Fibroblast of villous mesenchyme (primary cell): ENCODE results near the gene OTOF. TPM values are rescaled to one million over a fixed set of nuclear protein-coding genes. Genes with fewer than 3 reads are reported as not detected.
"Not testable (repeated sequence)": the region's sequence is repeated elsewhere in the genome, so short reads cannot be mapped to it uniquely, and the experiment has no call there.

ENCODE experiments used
- DNase-seq: peaks from one replicate; pipeline ENCODE4 v3.0.0-alpha.2; 2010; ENCODE audit warnings: low read depth
- H3K4me3 ChIP-seq: 2 replicates; pipeline ENCODE4 v1.5.1; 2011; ENCODE audit warnings: low read depth, mild to moderate bottlenecking, low read length
- total RNA-seq: library from RNA; depleted of rRNA; stranded (reverse); fragments of >200 nt; gene quantifications from 2 replicates; pipeline ENCODE4 v1.2.3, GENCODE V29; 2012
- TF ChIP-seq, protein P1 (sequence below): IDR thresholded peaks from 2 replicates; pipeline ENCODE4 v1.5.1; 2012; ENCODE audit warnings: low read depth, mild to moderate bottlenecking, low read length; ENCODE audit not compliant: insufficient read depth

Gene OTOF
- total RNA-seq, 1 donor: under 0.01 TPM

DNA sequence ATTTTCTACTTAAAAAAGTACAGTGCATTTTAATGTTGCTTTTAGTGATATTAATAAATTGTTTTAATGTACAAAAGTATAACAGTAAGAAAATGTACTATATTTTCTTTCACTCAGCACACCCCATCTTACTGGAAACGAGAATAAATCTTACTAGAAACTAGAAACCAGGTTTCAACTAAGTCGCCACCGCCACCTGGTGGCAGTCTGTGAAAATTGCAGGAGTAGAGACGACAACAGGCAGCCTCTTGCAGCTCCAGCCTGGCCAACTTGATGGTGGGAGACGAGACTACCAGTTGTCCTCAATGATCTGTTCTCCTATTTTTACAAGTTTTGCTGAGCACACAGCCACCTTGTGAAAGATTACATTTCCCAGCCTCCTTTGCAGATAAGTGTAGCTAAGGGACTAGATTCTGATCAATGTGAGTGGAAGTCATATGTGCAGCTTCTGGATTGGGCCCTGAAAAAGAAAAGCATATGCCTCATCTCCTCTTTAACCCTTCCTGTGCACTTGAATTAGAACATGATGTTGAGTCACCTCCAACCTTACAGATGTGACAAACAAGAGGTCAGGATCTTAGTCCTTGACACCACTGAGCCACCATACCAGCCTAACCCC, 8.7 kb downstream of the OTOF start:
- TF ChIP-seq, protein P1, sequence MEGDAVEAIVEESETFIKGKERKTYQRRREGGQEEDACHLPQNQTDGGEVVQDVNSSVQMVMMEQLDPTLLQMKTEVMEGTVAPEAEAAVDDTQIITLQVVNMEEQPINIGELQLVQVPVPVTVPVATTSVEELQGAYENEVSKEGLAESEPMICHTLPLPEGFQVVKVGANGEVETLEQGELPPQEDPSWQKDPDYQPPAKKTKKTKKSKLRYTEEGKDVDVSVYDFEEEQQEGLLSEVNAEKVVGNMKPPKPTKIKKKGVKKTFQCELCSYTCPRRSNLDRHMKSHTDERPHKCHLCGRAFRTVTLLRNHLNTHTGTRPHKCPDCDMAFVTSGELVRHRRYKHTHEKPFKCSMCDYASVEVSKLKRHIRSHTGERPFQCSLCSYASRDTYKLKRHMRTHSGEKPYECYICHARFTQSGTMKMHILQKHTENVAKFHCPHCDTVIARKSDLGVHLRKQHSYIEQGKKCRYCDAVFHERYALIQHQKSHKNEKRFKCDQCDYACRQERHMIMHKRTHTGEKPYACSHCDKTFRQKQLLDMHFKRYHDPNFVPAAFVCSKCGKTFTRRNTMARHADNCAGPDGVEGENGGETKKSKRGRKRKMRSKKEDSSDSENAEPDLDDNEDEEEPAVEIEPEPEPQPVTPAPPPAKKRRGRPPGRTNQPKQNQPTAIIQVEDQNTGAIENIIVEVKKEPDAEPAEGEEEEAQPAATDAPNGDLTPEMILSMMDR: peak; percentile 74
- DNase-seq: peak; percentile 59
- no peak overlapping the region for H3K4me3 ChIP-seq

DNA sequence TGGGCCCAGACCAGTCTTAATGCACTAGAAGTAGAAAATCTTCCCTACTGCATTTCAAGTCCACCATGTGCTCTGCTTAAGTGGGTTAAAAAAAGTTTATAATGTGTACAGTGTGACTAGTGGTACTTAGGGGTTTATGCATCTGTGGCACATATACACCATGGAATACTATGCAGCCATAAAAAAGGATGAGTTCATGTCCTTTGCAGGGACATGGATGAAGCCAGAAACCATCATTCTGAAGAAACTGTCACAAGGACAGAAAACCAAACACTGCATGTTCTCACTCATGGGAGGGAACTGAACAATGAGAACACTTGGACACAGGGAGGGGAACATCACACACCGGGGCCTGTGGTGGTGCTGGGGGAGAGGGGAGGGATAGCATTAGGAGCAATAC, 9.4 kb downstream of the OTOF start:
- DNase-seq, H3K4me3 ChIP-seq: not testable (repeated sequence)

DNA sequence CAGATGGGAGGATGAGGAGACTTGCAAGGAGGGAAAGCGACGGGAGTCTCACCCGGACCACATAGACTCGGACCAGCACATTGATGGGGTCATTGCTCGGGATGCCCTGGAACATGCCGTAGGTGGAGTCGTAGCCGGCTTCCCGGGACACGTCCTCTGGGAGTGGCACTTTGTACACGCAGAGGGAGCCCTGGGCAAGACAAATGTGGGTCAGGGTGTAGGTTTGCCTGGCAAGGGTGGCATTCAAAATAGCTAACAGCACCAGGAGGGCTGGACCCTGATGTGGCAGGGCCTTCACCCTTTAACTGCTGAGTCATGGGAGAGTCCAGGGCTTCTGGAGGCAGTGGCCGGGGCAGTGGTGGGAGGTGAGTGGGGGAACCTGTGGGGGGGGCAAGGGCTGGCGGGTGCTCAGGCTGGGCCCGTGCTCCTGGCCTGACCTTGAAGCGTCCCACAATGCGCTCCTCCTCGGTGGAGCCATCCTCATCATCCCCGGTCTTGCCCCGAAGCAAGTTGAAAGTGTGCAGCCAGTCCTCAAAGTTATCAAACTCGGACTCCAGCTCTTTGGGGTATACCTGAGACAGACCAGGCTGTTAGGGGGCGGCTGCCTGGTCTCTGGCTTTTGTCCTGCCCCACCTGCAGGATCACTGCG, 11.1 kb downstream of the OTOF start:
- no peak for DNase-seq
- TF ChIP-seq, protein P1: no peak
- no peak overlapping the region for H3K4me3 ChIP-seq

DNA sequence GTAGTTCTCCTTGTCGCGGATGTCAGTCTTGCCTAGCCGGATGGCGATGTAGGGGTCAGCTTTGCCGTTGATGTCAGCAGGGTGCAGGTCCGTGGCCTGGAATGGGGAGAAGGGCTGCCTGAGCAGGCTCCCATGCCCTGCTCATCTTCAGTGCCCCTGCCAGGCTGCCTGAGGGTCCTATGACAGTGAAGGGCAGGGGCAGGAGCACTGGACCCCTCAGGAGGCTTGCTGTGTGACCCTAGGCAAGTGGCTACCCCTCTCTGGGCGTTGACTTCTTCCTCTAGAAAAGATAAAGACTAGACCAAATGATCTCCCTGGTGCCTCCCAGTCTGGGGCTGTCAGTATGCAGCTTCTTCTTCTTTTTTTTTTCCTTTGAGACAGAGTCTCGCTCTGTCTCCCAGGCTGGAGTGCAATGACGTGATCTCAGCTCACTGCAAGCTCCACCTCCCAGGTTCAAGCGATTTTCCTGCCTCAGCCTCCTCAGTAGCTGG, 11.9 kb downstream of the OTOF start:
- no peak overlapping the region for H3K4me3 ChIP-seq
- TF ChIP-seq, protein P1: no peak
- DNase-seq: no peak

DNA sequence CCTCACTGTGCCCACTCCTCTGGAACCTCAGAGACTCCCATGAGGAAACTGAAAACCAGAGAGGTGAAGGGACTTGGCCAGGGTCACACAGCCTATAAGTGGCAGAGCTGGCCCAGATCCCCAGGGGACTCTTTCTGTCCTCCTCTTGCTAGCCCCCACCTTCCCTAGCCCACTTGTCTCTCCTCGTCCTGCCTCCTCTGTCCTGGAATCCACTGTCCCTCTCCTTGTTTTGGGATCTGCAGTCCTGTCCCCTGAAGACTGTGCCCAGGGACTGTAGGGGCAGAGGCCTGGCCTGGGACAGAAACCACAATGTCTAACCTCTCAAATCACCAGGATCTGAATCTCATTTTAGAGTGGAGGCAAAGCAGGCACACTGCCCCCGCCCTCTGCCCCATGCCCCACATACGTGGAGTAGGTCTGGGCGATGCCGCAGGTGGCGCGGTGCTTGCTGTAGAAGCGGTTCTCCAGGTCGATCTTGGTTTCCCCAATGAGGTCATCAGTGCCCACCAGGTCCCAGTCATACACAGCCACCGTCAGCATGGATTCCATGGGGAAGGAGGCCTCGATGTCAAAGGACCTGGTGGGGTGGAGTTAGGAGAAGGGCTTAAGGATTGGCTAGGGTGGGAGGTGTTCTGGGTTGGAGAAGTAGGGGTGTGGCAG, 12.5 kb downstream of the OTOF start:
- no peak overlapping the region for H3K4me3 ChIP-seq
- TF ChIP-seq, protein P1: no peak
- DNase-seq: no peak

DNA sequence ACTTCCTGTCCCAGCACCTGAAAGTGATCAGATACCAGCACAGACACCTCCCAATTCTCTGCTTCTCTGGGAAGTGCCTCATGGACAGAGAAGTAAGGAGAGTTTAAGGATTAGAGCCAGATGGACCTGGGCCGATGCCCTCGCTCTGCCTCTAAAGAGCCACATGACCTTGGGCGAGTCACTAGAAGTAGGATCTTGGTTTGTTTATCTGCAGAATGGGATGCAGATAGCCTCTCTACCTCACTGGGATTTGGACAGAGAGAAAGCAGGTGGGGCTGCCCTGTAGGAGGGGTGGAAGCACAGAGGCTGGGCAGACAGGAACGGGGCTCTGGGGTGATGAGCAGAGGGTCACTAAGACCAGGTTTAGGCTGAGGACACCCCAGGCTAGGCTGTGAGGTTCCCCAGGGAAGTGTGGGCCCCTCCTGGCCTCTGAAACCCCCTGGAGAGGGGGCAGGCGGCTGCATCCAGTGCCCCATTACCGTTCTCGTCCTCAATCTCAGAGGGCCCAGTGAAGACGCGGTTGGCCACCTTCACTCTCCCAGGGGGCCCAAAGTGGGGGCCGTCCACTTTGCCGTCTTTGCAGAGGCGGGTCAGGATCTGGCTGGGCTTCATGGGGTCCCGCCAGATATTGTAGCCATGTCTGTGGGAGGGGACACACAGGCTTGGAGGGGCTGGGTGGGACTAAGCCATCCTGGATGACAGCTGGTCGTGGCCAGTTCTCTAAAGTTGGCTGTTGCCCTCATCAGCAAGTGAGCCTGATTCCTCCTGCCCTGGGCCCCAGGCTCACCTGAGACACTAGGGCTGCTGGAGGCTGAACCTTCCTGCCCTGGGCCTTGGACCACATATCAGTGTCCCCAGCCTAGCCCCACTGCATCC, 13.3 kb downstream of the OTOF start:
- DNase-seq: no peak
- TF ChIP-seq, protein P1: no peak

More for the DNA sequence above, 13.3 kb downstream of the OTOF start:
- H3K4me3 ChIP-seq: no peak overlapping the region
